ENCODE results near the gene NOC2L. TPM values are rescaled to one million over a fixed set of nuclear protein-coding genes. Genes with fewer than 3 reads are reported as not detected.

NOC2L gene
- total RNA-seq, 2 experiments from 2014 or later, result 50.2 to 52.0 TPM

DNA sequence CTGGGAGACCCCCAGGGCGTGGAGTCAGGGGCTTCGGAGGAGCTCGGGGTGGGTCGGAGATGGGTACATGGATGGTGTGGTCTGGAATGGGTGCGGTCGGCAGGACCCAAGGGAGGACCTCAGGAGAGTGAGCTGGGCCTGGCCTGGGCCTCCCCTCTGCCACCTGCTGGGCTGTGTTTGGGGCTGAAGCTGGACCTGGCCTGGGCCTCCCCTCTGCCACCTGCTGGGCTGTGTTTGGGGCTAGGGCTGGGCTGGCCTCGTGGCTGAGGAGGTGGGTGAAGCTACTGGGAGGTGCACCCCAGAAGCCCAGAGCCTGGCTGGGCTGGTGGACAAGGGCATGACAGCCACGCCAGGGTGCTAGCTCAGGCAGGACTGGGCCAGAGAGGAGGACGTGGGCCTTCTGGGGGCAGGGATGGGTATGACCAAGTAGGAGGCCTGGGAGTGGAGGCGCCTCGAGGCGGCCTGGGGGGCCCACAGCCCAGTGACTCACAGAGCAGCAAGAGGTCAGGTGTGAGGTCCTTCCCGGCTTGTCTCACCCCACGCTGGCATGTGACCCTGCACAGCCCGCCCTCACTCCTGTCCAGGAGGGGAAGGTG is 20.9 kb downstream of the NOC2L start:
- Mint-ChIP-seq H3K27ac (no peak overlapping the region), H3K4me3 (no peak overlapping the region), H3K36me3 (ENCODE audit: low read depth) (no peaks in the 10 kb centered on the region), H3K9me3 (no peaks in the 10 kb centered on the region), H3K27me3 (peaks cover 58% of the 10 kb centered on the region), H3K4me1 (ENCODE audit: low read depth) (peaks cover 5% of the 10 kb centered on the region)
- DNase-seq, result peak in 1 of 14 experiments; percentile 48
- Histone ChIP-seq H3K36me3 (ENCODE audit: insufficient read depth, low read length) (no peaks in the 10 kb centered on the region), H3K4me3 (ENCODE audit: low read length) (no peak overlapping the region), H3K4me1 (ENCODE audit: insufficient read depth, low read length) (peaks cover 30% of the 10 kb centered on the region), H3K27me3 (ENCODE audit: control insufficient read depth in 1 of 2, insufficient read depth in 2 of 2, low read length in 2 of 2) (peaks cover 53 to 67% of the 10 kb centered on the region in 2 experiments), H3K27ac (ENCODE audit: low read depth in 1 of 2, low read length in 2 of 2) (no peak overlapping the region), H3K9me3 (ENCODE audit: control insufficient read depth in 1 of 2, insufficient read depth in 1 of 2, low read length in 2 of 2) (peaks cover 0 to 48% of the 10 kb centered on the region in 2 experiments)
- ChIA-PET POLR2A (no interaction called here), CTCF (no interaction called here)
- TF ChIP-seq, protein P1, sequence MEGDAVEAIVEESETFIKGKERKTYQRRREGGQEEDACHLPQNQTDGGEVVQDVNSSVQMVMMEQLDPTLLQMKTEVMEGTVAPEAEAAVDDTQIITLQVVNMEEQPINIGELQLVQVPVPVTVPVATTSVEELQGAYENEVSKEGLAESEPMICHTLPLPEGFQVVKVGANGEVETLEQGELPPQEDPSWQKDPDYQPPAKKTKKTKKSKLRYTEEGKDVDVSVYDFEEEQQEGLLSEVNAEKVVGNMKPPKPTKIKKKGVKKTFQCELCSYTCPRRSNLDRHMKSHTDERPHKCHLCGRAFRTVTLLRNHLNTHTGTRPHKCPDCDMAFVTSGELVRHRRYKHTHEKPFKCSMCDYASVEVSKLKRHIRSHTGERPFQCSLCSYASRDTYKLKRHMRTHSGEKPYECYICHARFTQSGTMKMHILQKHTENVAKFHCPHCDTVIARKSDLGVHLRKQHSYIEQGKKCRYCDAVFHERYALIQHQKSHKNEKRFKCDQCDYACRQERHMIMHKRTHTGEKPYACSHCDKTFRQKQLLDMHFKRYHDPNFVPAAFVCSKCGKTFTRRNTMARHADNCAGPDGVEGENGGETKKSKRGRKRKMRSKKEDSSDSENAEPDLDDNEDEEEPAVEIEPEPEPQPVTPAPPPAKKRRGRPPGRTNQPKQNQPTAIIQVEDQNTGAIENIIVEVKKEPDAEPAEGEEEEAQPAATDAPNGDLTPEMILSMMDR (IDR thresholded peaks at IDR 0.05), result no peak
- ATAC-seq (ENCODE audit: poor library complexity), result no peak
- intact Hi-C loops (cut with DNase I, micrococcal nuclease), result no loop called here

GRCh38 chr1:937521-937920 is 21.5 kb downstream of the NOC2L start:
- Histone ChIP-seq H3K36me3 (ENCODE audit: insufficient read depth, low read length) (no peaks in the 10 kb centered on the region), H3K4me1 (ENCODE audit: insufficient read depth, low read length) (peaks cover 23% of the 10 kb centered on the region), H3K27ac (ENCODE audit: low read depth in 1 of 2, low read length in 2 of 2) (no peak overlapping the region), H3K4me3 (ENCODE audit: low read length) (no peak overlapping the region), H3K27me3 (ENCODE audit: control insufficient read depth in 1 of 2, insufficient read depth in 2 of 2, low read length in 2 of 2) (peaks cover 49 to 62% of the 10 kb centered on the region in 2 experiments), H3K9me3 (ENCODE audit: control insufficient read depth in 1 of 2, insufficient read depth in 1 of 2, low read length in 2 of 2) (peaks cover 0 to 43% of the 10 kb centered on the region in 2 experiments)
- H3K27me3 Mint-ChIP-seq, result peaks cover 56% of the 10 kb centered on the region
- ChIA-PET CTCF (no interaction called here), POLR2A (no interaction called here)
- H3K4me1 Mint-ChIP-seq (ENCODE audit: low read depth), result peaks cover 5% of the 10 kb centered on the region
- no peak overlapping the region for H3K4me3 Mint-ChIP-seq
- H3K36me3 Mint-ChIP-seq (ENCODE audit: low read depth), result no peaks in the 10 kb centered on the region
- TF ChIP-seq, protein P1 (IDR thresholded peaks at IDR 0.05), result no peak
- no peak for ATAC-seq (ENCODE audit: poor library complexity)
- intact Hi-C loops (cut with DNase I, micrococcal nuclease), result no loop called here
- H3K9me3 Mint-ChIP-seq, result no peaks in the 10 kb centered on the region
- H3K27ac Mint-ChIP-seq, result no peak overlapping the region
- DNase-seq, result no peak

DNA sequence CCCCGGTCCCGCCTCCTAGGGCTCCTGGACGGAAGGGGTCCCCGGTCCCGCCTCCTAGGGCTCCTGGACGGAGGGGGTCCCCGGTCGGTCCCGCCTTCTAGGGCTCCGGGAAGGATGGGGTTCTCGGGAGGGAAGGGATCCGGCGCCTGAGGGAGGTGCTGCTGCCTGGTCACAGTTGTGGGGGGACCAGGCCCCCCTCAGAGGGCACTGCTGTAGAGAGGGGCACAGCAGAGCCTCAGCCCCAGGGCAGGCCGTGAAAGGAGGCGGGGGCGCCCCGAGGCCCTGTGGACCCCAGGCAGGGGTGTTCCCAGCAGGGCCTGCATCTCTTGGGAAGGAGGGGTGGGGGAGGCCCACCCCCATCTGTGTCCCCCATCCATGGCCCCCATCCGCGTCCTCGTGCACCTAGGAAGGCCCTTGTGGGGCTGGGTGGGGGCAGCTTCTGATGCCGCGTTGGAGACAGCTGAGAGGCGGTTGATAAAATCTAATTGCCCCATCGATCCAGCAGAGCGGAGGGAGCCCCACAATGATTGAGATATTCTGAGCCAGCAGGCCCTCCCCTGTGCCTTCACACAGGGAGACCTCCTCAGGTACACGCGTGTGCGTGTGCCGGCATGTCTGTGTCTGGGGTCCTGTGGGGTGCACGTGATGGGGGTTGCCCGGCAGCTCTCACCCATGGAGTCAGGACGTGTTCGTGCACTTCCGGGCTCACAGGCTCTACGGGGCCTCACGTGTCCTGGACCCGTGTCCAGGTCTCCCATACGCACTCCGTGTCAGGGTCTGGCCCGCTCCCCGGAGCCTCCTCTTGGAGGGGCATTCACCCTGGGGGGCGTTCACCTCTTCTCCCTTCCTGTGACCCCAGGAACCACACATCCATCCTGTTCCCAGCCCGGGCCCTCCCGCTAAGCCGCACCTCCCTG is 22.4 kb downstream of the NOC2L start:
- H3K9me3 Mint-ChIP-seq, result no peaks in the 10 kb centered on the region
- TF ChIP-seq, protein P1 (IDR thresholded peaks at IDR 0.05), result no peak

More for the DNA sequence above, 22.4 kb downstream of the NOC2L start:
- Mint-ChIP-seq H3K27me3 (peaks cover 66% of the 10 kb centered on the region), H3K4me3 (no peak overlapping the region), H3K27ac (no peak overlapping the region), H3K4me1 (ENCODE audit: low read depth) (peaks cover 5% of the 10 kb centered on the region), H3K36me3 (ENCODE audit: low read depth) (no peaks in the 10 kb centered on the region)
- ChIA-PET CTCF (no interaction called here), POLR2A (no interaction called here)
- Histone ChIP-seq H3K4me1 (ENCODE audit: insufficient read depth, low read length) (peaks cover 18% of the 10 kb centered on the region), H3K4me3 (ENCODE audit: low read length) (no peak overlapping the region), H3K27ac (ENCODE audit: low read depth in 1 of 2, low read length in 2 of 2) (no peak overlapping the region), H3K9me3 (ENCODE audit: control insufficient read depth in 1 of 2, insufficient read depth in 1 of 2, low read length in 2 of 2) (peaks cover 0 to 43% of the 10 kb centered on the region in 2 experiments), H3K27me3 (ENCODE audit: control insufficient read depth in 1 of 2, insufficient read depth in 2 of 2, low read length in 2 of 2) (peaks cover 49 to 54% of the 10 kb centered on the region in 2 experiments), H3K36me3 (ENCODE audit: insufficient read depth, low read length) (no peaks in the 10 kb centered on the region)
- ATAC-seq (ENCODE audit: poor library complexity) (no peak), DNase-seq (no peak)
- intact Hi-C loops (cut with DNase I, micrococcal nuclease), result no loop called here
